ENCODE results near the gene FZR1.

DNA sequence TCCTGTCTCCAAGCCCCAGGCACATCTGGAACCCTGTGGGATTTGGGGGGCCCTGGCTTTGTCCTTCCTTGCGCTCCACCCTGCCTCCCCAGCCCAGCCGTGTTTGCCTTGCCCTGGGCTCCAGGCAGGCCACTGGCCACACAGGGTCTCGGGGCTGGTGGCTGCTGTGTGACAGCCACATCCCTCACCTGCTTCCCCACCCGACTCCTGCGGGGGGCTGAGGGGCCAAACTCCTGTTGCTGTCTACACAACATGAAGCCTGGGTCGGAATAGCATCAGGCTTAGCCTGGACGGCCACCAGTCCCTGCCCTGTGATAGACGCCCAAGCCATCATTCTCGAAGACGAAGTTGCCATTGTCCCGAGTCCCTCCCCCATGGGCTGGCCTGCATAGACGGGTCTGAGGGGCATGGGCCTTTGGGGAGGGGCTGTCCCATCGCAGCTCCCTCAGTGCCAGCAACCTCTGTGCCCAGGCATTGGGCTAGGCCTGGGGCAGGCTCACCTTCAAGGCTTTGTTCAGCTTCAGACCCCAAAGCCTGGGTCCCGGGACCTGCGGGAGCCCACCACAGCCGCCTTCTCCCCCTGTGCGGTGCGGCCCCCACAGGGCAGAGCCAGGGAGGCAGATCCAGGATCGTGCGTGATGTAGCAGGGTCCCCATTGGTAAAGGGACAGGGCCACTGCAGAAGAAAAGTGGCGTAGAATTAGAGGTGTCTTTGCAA is 17.4 kb downstream of the FZR1 start:
- TF ChIP-seq CTCF (IDR thresholded peaks at IDR 0.05) (no peak), POLR2AphosphoS5 (IDR thresholded peaks at IDR 0.05) (no peak)

Data from suprapubic skin (tissue), 3 donors.